GM10266 (cell line): ENCODE data around the gene RRM2.

ENCODE experiments used
- DNase-seq: peaks from one replicate; pipeline ENCODE4 v3.0.0; 2012; ENCODE audit errors: extremely low spot score
- TF ChIP-seq, protein P1 (sequence below): IDR thresholded peaks from 2 replicates; pipeline ENCODE4 v1.5.1; 2012; ENCODE audit warnings: mild to moderate bottlenecking, low read depth; ENCODE audit not compliant: control insufficient read depth, insufficient read depth; ENCODE audit errors: missing control alignments

Gene RRM2

DNA sequence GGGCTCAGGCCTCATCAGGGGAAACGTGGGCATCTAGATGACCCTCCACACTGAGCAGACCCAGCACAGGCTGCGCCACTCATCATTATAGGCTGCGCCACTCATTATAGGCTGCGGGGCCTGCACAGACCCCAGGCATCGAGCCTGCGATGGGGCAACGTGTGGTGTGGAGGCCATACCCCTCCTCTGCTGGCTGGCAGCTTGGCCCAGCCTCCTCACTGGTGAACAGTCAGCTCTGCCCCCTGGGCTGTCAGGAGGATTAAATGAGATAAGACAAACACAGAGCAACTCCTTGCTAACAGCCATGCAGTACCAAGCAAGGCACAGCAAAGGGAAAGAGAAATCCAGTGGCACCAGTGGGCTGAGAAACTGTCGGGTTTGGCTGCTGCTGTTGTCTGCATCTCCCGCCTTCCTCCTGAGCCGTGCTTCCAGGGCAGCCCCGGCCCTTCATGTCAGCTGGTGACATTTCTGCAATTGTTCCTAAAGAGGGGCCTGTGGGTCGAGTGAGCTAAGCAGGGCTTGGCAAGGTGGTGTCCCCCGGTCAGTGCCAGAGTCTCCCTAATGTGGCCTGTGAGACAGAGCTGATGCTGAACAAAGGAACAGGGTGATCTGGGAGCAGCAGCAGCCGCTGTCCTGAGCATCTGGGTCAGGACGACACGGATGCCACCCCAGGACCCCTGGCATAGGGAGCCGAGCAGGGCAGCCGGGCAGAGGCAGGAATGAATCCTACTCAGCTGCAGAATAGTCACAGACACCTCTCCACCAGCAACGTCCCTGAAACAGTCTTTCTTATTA, 48.7 kb downstream of the RRM2 start:
- DNase-seq = no peak
- TF ChIP-seq, protein P1, sequence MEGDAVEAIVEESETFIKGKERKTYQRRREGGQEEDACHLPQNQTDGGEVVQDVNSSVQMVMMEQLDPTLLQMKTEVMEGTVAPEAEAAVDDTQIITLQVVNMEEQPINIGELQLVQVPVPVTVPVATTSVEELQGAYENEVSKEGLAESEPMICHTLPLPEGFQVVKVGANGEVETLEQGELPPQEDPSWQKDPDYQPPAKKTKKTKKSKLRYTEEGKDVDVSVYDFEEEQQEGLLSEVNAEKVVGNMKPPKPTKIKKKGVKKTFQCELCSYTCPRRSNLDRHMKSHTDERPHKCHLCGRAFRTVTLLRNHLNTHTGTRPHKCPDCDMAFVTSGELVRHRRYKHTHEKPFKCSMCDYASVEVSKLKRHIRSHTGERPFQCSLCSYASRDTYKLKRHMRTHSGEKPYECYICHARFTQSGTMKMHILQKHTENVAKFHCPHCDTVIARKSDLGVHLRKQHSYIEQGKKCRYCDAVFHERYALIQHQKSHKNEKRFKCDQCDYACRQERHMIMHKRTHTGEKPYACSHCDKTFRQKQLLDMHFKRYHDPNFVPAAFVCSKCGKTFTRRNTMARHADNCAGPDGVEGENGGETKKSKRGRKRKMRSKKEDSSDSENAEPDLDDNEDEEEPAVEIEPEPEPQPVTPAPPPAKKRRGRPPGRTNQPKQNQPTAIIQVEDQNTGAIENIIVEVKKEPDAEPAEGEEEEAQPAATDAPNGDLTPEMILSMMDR = no peak

DNA sequence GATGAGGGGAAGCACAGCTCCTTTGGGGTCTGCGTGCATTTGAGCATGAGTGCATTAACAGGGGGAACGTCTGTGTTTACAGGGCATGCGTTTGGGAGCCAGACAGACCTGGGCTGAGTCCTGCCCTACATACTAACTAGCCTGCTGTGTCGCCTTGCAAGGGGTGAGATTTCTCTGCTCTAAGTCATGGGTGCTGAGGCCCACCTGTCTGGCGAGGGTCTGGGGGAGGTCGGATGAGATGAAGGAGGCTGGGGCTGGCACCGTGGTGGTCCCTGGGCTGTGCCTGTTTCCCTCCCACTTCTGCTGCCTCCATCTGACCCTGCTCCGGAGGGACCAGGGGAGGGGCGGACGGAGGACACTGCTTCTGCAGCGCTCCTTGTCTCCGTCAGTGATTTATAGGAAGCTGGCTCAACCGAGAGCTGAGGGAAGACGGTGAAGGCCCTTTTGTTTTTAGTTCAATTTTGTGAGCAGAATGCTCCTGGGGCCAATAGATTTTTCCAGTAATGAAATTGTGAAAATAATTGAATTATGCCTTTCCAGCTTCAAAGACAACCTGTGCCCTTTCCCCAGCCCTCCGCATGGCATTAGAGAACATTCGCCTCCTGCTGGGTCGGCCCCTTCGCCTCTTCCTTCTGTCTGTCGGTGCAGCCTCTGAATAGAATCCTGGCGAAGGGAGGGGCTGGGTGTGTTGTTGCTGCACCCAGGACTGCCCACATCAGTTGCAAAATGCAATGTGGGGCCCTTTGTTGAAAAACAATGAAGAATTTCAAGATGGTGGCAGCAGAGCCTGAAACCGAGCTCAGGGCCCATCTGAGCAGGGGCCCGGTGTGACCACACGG, 49.7 kb downstream of the RRM2 start:
- no peak for DNase-seq
- TF ChIP-seq, protein P1 = no peak

DNA sequence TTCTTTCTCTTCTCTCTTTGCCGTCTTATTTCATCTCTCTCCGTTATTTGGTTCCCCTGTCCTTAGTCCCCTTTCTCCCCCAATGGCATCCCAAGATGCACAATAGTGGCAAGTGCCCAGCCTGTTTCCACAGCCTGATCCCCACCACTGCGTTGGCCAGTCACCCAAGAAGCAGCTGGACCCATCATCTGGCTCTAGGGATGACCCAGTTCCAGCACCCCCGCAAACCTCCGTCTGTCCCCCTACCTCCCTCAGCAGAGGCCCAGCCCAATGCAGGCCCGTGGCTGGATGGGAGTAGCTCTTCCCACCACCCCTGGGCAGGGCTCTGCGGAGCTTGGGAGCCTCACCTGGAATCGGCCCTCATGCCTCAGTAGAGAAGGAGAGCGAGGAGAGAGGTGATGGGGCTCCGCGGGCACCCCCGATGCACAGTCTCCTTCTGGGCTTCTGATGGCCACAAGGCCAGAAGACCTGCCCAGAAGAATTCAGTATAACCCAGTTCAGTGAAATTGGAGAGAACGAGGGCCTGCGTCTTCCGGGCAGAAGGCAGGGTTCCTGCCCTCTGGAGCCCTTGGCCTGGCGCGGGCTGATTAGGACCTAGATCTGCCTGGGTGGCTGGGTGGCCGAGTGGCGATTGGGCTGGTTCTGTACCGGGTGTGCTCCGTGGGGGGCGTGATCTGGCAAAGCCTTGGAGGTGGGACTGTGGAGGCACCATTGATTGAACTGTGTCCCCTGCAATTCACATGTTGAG, 50.9 kb downstream of the RRM2 start:
- TF ChIP-seq, protein P1 = no peak
- DNase-seq = no peak

DNA sequence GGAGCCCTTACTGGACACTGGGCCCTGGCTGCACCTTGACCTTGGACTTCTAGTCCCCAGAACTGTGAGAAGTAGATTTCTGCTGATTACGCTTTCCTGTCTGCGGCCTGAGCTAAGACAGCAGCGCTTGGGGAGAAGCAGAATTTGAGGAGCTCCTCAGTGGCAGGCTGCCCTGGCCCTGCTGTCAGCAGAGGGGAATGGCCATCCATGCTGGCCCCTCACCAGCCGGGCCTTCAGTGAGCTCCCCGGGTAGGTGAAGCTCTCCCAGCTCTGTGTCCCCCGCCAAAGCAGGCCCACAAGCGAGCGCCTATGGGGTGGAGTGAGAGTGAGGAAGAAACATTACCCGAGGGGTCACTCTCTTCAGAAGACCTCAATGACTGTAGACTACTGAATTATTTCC, 51.6 kb downstream of the RRM2 start:
- no peak for DNase-seq
- TF ChIP-seq, protein P1 = no peak

DNA sequence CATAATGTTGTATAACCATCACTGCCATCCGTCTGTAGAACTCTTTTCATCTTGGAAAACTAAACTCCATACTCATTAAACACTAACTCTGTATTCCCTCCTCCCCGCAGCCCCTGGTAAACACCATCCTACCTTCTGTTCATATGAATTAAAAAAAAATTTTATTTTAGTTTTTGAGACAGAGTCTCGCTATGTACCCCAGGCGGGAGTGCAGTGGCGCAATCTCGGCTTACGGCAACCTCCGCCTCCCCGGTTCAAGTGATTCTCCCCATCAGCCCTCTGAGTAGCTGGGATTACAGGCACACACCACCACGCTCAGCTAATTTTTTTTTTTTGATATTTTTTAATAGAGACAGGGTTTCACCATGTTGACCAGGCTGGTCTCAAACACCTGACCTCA, 52.9 kb downstream of the RRM2 start:
- no peak for DNase-seq
- TF ChIP-seq, protein P1 = no peak

DNA sequence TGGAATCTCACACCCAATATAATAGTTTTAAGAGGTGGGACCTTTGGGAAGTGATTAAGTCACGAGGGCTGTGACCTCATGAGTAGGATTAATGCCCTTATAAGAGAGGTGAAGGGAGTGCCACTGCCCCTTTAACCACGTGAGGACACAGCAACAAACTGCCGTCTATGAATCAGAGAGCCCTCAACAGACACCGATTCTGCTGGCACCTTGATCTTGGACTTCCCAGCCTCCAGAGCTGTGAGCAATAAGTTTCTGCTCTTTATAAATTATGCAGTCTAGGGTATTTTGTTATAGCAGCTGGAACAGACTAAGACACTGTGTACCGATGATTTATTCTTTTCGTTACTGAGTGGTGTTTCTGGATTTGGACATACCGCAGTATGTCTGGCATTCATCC, 56.2 kb downstream of the RRM2 start:
- DNase-seq = no peak
- TF ChIP-seq, protein P1 = no peak
